Glutamatergic neuron (in vitro differentiated cells): ENCODE measurements around the gene GSTM2. TPM values are rescaled to one million over a fixed set of nuclear protein-coding genes. Genes with fewer than 3 reads are reported as not detected.

Experiments used
- DNase-seq: peaks from one replicate; pipeline ENCODE4 v3.0.0; 2022
- H3K27ac Mint-ChIP-seq: one replicate; pipeline ENCODE4 v1.8.0; 2020; ENCODE audit warnings: mild to moderate bottlenecking, mixed read lengths, inconsistent platforms; ENCODE audit not compliant: unreplicated experiment
- H3K27me3 Mint-ChIP-seq: one replicate; pipeline ENCODE4 v1.8.0; 2020; ENCODE audit warnings: mild to moderate bottlenecking, moderate library complexity, mixed read lengths, inconsistent platforms; ENCODE audit not compliant: unreplicated experiment
- H3K36me3 Mint-ChIP-seq: one replicate; pipeline ENCODE4 v1.8.0; 2020; ENCODE audit warnings: mild to moderate bottlenecking, mixed read lengths, inconsistent platforms; ENCODE audit not compliant: unreplicated experiment
- H3K4me1 Mint-ChIP-seq: one replicate; pipeline ENCODE4 v1.8.0; 2020; ENCODE audit warnings: mild to moderate bottlenecking, low read depth, mixed read lengths, inconsistent platforms; ENCODE audit not compliant: unreplicated experiment
- H3K4me3 Mint-ChIP-seq: one replicate; pipeline ENCODE4 v1.8.0; 2020; ENCODE audit warnings: mild to moderate bottlenecking, mixed read lengths, inconsistent platforms; ENCODE audit not compliant: unreplicated experiment
- H3K9me3 Mint-ChIP-seq: one replicate; pipeline ENCODE4 v1.8.0; 2020; ENCODE audit warnings: mild to moderate bottlenecking, moderate library complexity, mixed read lengths, inconsistent platforms; ENCODE audit not compliant: unreplicated experiment
- total RNA-seq: library from RNA; stranded (reverse); fragmentation: NEBNext Ultra II Directional; extraction: Animal tissue kit (Norgen Biotek cat#: 25700); gene quantifications from one replicate; pipeline ENCODE4 v1.2.1, GENCODE V29; 2021; ENCODE audit not compliant: unreplicated experiment
- TF ChIP-seq, protein P1 (sequence below): fragments of 200-600 bp; sonication (generic); IDR thresholded peaks from one replicate; pipeline ENCODE4 v1.5.0; 2021; ENCODE audit not compliant: partially characterized antibody, unreplicated experiment

Gene GSTM2
- total RNA-seq, 1 donor from 2014 or later, result 33.6 TPM

DNA sequence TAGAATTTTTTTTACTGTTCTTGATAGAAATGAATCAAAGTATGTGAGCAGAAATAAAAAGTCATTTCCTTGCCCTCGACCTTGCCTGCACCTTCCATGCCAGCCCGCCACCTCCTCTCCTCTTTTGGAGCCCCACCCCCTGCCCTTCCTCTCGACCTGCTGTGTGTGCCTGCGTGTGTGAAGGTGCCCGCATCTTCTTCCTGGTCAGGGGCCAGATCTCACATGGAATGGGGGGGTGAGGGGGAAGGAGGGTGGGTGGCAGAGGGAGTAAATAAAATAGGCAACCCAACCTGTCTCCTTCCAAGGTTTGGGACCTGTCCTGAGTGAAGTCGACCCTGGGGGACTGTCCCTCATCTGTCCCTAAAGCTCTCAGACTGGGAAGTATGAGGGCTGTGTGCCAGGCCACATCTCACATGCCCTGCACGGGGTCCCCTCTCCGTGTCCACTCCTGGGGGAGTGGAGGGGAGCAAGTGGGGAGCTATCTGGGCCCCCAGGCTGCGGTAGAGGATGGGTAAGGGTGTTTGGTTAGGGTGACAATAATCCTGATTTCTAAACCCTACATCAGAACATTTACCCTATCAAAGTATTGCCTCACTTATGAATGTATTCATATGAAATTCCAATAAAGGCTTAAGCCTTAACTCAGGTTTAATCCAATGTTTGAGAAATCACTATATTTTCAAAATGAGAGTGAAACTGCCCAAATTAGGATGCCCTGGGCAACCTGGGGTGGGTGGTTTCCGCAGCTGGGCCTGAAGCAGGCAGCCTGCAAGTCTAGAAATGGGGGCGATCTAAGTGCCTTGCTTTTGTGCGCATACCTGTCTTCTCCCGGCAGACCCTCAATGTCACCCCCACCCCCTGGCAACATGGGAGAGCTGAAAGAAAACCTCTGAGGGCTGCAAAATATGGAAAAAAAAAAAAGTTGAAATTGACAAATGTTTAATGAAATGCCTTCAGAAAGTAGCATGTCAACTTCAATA is 32.8 kb upstream of the GSTM2 start:
- TF ChIP-seq, protein P1, sequence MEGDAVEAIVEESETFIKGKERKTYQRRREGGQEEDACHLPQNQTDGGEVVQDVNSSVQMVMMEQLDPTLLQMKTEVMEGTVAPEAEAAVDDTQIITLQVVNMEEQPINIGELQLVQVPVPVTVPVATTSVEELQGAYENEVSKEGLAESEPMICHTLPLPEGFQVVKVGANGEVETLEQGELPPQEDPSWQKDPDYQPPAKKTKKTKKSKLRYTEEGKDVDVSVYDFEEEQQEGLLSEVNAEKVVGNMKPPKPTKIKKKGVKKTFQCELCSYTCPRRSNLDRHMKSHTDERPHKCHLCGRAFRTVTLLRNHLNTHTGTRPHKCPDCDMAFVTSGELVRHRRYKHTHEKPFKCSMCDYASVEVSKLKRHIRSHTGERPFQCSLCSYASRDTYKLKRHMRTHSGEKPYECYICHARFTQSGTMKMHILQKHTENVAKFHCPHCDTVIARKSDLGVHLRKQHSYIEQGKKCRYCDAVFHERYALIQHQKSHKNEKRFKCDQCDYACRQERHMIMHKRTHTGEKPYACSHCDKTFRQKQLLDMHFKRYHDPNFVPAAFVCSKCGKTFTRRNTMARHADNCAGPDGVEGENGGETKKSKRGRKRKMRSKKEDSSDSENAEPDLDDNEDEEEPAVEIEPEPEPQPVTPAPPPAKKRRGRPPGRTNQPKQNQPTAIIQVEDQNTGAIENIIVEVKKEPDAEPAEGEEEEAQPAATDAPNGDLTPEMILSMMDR, result no peak
- Mint-ChIP-seq H3K36me3 (no peaks in the 10 kb centered on the region), H3K9me3 (peaks cover 5% of the 10 kb centered on the region), H3K27me3 (peaks cover 7% of the 10 kb centered on the region), H3K27ac (no peak overlapping the region), H3K4me1 (peaks cover 12% of the 10 kb centered on the region), H3K4me3 (no peak overlapping the region)
- DNase-seq, result no peak

DNA sequence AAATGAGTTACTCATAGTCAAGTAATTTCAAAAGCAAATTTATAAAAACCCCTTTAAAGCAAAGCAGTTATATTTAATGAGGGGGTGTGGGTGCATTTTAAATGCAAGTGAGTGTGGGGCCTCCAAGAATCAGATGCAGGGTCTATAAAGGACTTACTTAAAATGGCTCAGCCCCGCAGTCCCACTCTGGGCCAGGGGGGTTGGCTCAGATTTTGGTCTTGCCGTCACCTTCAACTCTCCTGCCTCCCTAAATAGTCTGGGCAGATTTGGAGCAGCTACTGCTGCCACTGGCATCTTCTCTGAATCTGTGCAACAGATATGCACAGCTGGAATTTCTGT is 32.0 kb upstream of the GSTM2 start:
- Mint-ChIP-seq H3K27ac (no peak overlapping the region), H3K4me1 (peaks cover 14% of the 10 kb centered on the region), H3K27me3 (peaks cover 7% of the 10 kb centered on the region), H3K4me3 (no peak overlapping the region), H3K9me3 (peaks cover 5% of the 10 kb centered on the region), H3K36me3 (no peaks in the 10 kb centered on the region)
- DNase-seq, result no peak
- TF ChIP-seq, protein P1, result no peak

DNA sequence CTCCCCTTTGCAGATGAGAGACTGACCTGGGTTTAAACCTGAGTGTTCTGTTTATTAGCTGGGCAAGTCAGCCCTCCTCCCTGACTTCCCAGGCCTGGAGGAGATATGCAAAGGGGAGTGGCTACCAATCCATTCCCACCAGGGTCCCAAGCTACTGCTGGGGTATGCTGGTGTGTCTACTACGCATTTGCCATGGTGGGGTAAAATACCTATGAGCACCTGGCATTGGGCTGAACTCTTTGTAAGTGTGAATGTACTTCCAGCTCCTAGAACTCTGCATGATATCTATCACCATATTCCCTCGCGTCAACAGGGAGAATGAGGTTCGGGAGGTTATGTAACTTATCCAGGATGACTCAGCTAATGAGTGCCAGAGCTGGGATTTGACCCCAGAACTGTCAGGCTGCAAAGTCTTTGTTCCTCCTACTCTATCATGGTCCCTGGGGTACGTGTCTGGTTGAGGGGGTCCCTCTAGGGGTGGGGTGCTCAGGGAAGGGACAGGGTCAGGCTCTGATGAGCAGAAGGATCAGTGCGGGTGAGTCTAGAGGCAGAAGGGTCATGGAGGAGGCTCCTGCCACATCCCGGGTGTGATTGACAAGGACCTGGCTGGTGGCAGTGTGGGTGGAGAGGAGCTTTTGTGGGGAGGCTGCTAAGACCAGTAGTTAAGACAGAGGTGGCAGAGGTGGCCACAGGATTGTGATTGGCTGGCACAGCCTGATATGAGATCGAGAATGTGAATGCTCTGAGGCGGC is 31.5 kb upstream of the GSTM2 start:
- Mint-ChIP-seq H3K27me3 (peaks cover 7% of the 10 kb centered on the region), H3K4me3 (no peak overlapping the region), H3K4me1 (peaks cover 14% of the 10 kb centered on the region), H3K9me3 (peaks cover 2% of the 10 kb centered on the region), H3K36me3 (no peaks in the 10 kb centered on the region), H3K27ac (no peak overlapping the region)
- TF ChIP-seq, protein P1, result no peak
- DNase-seq, result no peak

DNA sequence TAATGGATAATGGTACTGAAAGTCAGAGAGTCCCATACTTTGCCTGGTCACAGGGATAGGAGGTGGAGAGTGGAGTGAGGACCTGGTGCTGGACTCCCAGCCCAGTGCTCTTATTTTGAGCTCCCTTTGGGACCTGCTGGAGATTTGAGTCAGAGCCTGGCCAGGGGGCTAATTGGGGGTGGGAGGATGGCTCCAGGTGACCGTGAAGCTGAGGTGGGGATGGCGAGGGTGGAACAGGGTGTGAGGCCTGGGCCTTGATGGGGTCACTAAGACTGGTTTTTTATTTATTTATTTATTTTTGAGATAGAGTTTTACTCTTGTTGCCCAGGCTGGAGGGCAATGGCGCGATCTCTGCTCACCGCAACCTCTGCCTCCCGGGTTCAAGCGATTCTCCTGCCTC is 30.4 kb upstream of the GSTM2 start:
- Mint-ChIP-seq H3K9me3 (peaks cover 2% of the 10 kb centered on the region), H3K4me3 (no peak overlapping the region), H3K27ac (no peak overlapping the region), H3K27me3 (peaks cover 3% of the 10 kb centered on the region), H3K36me3 (no peaks in the 10 kb centered on the region), H3K4me1 (peaks cover 7% of the 10 kb centered on the region)
- DNase-seq, result no peak
- TF ChIP-seq, protein P1, result no peak
